DMS 273 (cell line): Measurements from ENCODE around the gene RIMBP3C.
"Not testable (repeated sequence)": the region's sequence is repeated elsewhere in the genome, so short reads cannot be mapped to it uniquely, and the experiment has no call there.

ENCODE experiments used
- DNase-seq: peaks from one replicate; lab custom pipeline; 2025; ENCODE audit not compliant: unreplicated experiment; lab: John Stamatoyannopoulos, UW

Gene RIMBP3C

DNA sequence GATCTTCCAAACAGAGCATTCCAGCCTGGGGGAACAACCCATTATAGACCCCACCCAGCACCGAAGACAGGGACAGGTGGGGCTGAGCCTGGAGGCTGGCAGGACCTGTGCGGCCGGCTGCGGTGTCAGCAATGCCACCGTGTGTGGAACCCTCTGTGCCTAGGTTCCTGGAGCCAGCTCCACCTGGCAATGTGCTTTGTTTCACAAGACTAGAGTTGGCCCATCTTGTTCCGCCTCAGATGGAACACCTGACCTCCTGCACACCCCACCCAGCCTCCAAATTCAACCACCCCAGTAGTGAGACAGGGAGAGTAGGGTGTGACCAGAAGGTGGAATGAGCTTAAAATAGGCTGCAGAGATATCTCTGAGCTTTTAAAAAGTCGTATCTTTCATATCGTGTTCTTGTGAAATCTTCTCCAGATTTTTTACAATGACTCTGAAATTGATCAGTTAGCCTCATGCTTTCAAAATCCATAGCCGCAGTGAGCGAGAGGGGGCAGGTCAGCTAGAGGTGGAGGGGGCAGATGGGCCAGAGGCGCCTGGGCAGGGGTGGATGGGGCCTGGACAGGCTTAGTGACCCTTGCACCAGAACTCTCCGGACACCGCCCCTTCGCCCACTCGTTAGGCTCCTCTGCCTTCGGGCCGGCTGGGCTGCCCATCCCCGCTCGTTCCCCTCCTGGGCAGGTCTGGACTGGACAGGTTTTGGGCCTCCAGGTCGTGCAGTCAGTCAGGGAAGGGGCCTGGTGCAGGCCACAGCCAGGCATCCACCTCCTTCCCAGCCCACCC, 18.2 kb downstream of the RIMBP3C start:
- DNase-seq: not testable (repeated sequence)

DNA sequence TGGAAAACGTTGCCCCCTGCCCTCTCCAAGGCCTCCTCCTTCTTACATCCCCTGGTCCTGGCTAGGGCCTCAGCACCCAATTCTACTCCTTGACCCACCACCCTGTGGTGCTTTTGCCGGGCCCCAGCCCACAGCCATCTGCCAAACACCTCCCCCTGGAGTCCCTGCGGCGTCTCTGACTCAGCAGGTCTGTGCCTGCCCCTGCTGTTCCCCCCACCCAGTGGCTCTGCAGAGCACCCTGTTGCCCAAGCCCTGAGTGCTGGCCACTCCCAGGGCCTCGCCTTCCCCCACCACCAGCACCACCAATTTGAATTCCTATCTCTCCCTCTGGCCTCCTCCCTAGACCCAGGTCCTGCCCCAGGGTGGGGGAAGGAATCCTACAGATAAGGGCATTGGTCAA, 19.7 kb downstream of the RIMBP3C start:
- not testable (repeated sequence) for DNase-seq

DNA sequence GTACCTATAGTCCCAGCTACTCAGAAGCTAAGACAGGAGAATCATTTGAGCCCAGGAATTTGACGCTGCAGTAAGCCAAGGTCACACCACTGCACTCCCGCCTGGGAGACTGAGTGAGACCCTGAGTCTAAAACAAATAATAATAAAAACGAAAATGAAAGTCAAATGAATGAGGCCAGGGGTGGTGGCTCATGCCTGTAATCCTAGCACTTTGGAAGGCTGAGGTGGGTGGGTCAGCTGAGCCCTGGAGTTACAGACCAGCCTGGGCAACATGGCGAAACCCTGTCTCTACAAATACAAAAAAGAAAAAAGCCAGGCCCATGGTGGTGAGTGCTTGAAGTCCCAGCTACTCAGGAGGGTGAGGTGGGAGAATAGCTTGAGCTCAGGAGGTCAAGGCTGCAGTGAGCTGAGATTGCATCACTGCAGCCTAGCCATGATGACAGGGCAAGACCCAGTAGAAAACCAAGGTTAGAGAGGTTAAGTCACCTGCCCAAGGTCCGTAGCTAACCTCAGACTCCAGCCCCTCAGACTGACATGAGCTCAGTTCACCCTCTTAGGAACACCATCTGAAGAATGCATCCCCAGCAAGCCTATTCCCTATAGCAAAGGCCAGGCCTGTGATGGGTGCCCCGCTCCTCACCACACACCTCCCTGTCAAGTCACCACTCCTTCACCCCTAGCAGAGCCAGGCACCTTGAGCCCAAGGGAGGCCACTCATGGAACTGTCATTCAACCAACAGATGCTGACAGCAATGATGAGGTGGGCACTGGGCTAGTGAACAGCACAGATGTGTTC, 24.4 kb downstream of the RIMBP3C start:
- DNase-seq: not testable (repeated sequence)

DNA sequence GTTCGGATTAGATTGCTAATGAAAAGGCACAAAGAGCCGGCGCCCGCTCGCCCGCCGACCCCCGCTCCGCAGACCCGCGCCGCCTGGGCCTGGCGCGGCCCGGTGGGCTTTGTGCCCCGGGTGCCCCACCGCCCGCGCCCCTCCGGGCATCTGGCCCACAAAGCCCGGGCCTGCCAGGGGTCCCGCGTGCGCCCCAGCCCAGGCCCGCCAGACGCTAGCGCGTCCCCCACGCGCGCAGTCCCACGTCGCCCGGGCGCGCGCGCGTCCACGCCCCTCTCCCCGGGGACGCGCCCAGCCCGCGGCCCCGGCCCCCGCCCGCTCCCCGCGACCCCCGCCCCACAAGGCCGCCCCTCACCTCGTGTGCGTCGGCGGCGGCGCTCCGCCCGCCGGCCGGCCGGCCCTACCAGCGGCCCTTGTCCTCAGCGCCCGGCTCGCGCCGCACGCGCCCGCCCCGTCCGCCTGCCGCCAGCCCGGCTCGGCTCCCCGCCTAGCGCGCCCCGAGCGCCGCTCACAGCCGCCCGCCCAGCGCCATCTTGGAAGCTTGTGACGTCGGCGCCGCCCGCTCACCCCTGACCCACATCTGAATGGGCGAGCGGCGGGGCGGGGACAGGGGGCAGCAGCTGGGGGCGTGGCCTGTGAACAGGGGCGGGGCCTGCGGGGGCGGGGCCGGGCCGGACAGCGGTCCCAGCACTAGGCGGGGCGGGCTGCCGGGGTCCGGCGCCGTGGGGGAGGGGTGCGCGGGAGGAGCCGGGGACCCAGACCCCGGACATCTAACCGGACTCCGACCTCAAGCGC, 34.1 kb downstream of the RIMBP3C start:
- DNase-seq: not testable (repeated sequence)

DNA sequence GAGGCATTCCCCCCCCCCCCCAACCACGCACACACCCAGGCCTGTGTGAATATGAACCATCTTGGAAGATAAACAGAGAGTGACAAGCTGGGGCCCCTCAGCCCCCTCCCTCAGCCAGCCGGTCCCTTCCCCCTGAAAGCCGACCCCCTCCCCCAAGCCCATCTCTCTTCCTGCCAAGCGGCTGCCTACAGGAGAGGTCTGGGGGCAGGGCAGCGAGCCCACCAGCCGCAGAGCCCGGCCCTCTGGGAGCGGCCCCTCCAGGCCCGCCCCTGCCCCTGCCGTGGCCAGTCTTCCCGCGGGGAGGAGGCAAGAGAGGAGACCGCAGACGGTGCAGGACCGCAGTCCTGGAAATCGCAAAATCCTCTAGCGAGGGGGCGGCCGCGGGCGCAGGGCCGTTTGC, 34.7 kb downstream of the RIMBP3C start:
- DNase-seq: not testable (repeated sequence)

DNA sequence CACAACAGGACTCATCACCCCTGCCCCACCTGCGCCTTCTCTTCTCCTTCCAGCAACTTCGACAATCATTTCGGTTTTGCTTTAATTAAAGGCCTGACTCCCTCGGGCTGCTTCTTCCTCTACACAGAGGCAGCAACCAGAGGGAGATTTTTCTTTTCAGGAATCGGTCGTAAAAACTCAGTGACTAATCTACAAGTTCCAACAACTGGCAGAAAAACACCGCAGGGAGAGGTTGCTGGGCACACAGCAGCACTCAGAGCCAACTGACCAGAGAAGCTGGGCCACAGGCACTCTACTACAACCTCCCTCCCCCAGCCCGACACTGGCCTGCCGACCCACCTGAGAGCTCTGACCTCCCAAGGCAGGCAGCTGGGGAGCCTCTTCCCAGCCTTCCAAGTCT, 36.0 kb downstream of the RIMBP3C start:
- DNase-seq: not testable (repeated sequence)

DNA sequence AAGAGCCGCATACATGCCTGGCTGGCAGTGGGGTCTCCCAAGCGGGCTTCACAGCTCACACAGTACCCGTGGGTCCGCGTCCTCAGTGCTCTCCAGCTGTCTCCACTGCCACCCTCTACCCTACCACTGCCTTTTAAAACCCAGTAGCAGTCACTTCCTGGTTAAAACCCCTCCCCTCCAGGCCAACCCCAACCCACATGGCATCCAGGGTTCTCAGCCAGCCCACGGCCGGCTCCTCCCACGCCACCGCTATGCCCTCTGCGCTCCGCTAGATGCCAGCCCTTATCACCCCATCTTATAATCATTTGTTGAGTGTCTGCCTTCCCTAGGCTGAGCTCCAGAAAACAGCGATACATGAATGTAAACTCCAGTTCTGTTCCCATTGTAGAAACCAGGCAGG, 37.1 kb downstream of the RIMBP3C start:
- not testable (repeated sequence) for DNase-seq

DNA sequence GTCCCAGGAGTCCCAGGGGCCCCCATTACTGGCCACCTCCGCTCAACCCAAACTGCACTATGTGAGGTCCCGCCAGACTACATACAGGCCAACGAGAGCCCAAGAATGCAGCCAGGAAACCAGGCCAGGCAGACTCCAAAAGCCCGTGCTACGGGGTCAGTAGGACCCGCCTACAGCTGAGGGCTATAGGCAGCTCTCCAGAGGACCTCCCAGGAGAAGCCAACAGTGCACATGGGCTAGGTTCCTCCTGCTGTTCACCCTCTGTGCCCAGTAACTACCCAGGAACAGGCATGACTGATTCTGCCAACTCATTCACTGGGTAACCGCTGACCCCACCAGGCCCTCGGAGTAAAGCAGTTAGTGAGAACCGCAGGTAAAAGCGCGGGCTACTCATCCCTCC, 39.2 kb downstream of the RIMBP3C start:
- not testable (repeated sequence) for DNase-seq

DNA sequence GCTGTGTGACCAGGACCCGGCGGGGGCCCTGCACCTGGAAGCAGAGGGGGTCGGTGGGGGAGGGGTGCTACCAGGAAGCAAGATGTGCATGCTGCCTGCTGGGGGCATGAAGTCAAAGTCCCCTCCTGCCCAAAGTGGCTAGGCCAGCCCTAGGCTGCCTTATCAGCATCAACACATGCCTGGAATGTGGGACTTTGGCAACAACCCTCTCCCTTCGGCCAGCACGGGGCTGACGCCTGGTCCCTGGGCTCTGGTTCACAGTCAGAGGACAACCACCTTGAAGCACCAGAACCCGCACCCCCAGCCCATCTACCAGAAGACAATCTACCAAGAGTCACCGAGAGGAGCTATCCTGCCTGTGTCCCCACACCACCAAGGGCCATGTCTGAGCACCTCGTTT, 40.9 kb downstream of the RIMBP3C start:
- DNase-seq: not testable (repeated sequence)

DNA sequence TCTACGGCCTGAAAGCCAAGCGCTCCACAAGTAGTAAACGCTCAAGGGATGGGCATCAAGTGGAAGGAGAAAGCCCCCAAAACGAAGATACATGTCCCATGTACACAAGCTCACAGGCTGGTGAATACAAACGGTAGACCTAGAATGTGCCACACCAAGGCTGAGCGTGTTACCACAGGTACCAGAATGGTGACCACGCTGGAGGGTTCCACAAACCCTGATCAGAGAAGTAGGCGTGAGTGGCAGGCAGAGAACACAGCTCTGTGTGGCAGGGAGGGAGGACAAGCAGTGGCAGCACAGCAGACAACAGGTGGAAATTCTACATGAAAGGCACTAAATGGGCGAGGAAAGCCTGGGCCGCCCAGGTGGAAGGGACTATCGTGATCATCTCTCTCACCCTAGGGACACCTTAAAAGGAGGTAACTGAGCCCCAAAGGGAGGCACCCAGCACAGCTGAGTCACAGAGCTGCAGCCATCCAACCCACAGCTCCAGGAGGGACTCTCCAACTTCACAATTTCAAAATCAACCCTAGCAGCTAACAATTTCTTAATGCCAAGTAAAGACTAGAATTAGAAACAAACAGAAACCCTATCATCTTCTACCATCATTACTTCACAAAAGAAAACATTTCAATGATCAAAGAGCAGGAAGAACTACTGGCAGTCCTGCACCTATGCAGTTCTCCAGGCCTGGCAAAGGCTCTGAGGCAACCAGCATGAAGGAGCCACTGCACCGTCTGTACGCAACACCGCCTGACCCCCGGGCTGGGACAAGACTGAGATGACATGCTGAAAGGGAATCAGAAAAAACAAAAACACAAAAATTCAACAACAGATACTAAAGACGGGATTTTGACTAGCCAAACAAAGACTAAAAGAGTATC, 51.4 kb downstream of the RIMBP3C start:
- DNase-seq: not testable (repeated sequence)

DNA sequence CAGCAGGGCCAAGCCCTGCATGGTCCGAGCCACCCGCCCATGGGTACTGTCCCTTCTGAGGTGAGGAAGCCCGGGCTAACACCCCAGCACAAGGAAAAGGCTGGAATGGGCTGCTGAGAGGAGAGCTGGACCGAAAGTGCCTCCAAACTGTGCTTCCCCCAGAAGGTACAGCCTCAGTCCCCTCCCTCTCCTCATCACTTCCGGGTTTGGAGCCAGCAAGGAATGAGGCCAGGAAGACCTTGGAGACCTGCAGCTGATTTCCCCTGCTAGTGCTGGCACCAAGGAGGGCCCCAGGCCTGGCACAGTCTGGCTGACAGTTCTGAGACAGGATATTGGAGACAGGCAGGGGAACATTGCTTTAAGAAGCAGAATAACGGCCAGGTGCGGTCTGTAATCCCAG, 52.8 kb downstream of the RIMBP3C start:
- not testable (repeated sequence) for DNase-seq

DNA sequence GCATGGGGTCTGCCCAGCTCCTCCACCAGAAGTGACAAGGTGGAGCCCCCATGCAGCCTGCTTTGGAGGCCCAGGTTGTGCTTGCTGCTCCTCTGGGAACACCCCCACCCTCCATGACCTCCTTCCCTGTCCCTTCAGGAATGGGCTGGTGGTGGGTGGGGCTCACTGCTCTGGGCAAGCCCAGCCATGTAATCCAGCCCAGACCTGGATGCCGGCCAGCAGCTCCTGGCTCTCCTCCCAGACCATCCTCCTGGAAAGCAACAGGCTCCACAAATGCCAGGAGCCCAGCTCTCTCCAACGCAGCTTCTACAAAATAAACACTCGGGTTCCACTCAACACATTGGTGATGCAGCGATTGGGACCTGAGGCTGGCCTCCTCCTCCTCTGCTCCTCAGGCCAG, 53.3 kb downstream of the RIMBP3C start:
- DNase-seq: not testable (repeated sequence)
